ENCODE data around the gene CD109.

CD109 gene

GRCh38 chr6:73867411-73867810, 171.4 kb downstream of the CD109 start:
- no peak for DNase-seq

GRCh38 chr6:73870907-73871306, 174.9 kb downstream of the CD109 start:
- DNase-seq: no peak

- no peak for DNase-seq
Observed at GRCh38 chr6:73873081-73873480, 177.1 kb downstream of the CD109 start.
